ENCODE data around the gene XPR1. TPM values are rescaled to one million over a fixed set of nuclear protein-coding genes. Genes with fewer than 3 reads are reported as not detected.

Gene XPR1
- total RNA-seq, 1 experiment from 2014 or later, result 19.9 TPM

- TF ChIP-seq REST (IDR thresholded peaks at IDR 0.05; ENCODE audit: low read depth), result no peak
- no peak for TF ChIP-seq EZH2phosphoT487 (IDR thresholded peaks at IDR 0.05; ENCODE audit: borderline replicate concordance)
- TF ChIP-seq ZFX (IDR thresholded peaks at IDR 0.05), result no peak
- TF ChIP-seq SP1 (IDR thresholded peaks at IDR 0.05; ENCODE audit: low read depth), result no peak
- no peak for TF ChIP-seq CEBPB (IDR thresholded peaks at IDR 0.05; ENCODE audit: low read depth)
These were observed 11.0 kb downstream of the XPR1 start (continued) for GRCh38 chr1:180642781-180643180.

- no TSS peak for BruUV-seq (replicated peaks)
- POLR2A ChIA-PET, result no interaction called here
- H3K79me2 ChIP-seq (ENCODE audit: insufficient read depth, low read length), result peaks cover 16% of the 10 kb centered on the region
These were observed 11.9 kb downstream of the XPR1 start for GRCh38 chr1:180643693-180644092.

More at GRCh38 chr1:180643693-180644092, 11.9 kb downstream of the XPR1 start:
- RAD21 ChIA-PET (ENCODE audit: low non-redundant PET in 1 of 2, low total read pairs in 2 of 2, uncharacterized antibody in 2 of 2, unreplicated experiment in 2 of 2), result no interaction called here
- no peaks in the 10 kb centered on the region for H3K9me2 ChIP-seq (ENCODE audit: insufficient read depth)
- no peaks in the 10 kb centered on the region for H3K36me3 ChIP-seq (ENCODE audit: control insufficient read depth in 1 of 2, insufficient read depth in 2 of 2, low read length in 2 of 2)
- H3K9me3 ChIP-seq (ENCODE audit: control insufficient read depth in 1 of 2, insufficient read depth in 1 of 2, low read depth in 1 of 2, low read length in 2 of 2), result no peaks in the 10 kb centered on the region
- TF ChIP-seq CTCF (IDR thresholded peaks at IDR 0.05 in 2 of 3, conservative IDR thresholded peaks at IDR 0.05 in 1 of 3; ENCODE audit: borderline replicate concordance in 1 of 3, insufficient read depth in 1 of 3, low read depth in 2 of 3, low read length in 2 of 3) (no peak), SRF (IDR thresholded peaks at IDR 0.05; ENCODE audit: low read depth) (no peak), YY1 (IDR thresholded peaks at IDR 0.05; ENCODE audit: extremely low read depth, insufficient replicate concordance, low read depth, low read length) (no peak), FOSL1 (IDR thresholded peaks at IDR 0.05; ENCODE audit: low read depth) (no peak), CBX3 (IDR thresholded peaks at IDR 0.05; ENCODE audit: low read depth) (no peak), ZBTB33 (IDR thresholded peaks at IDR 0.05; ENCODE audit: extremely low read depth, insufficient replicate concordance, low read length) (no peak), ELF1 (IDR thresholded peaks at IDR 0.05; ENCODE audit: borderline replicate concordance, low read depth) (no peak), EZH2phosphoT487 (IDR thresholded peaks at IDR 0.05; ENCODE audit: borderline replicate concordance) (no peak), SIN3A (IDR thresholded peaks at IDR 0.05; ENCODE audit: low read depth) (no peak)
- H2AFZ ChIP-seq (ENCODE audit: low read depth, low read length, poor library complexity, severe bottlenecking), result no peak overlapping the region
- H3K4me2 ChIP-seq (ENCODE audit: low read length), result no peak overlapping the region
- H3K9ac ChIP-seq (ENCODE audit: low read length), result no peak overlapping the region
- intact Hi-C loops (cut with micrococcal nuclease), result no loop called here
- H3K4me1 ChIP-seq (ENCODE audit: control insufficient read depth in 1 of 2, insufficient read depth in 2 of 2, low read length in 2 of 2), result 0 out of 4 replicates have a peak, but pooled peaks cover 0 to 6% of the 10 kb centered on the region in 2 experiments
- H4K20me1 ChIP-seq (ENCODE audit: insufficient read depth), result no peaks in the 10 kb centered on the region; the same call in 1 of the 2 replicates
- CTCF ChIA-PET, result no interaction called here
- ATAC-seq, result no peak
- H3K4me3 ChIP-seq (replicated peaks in 1 of 2; ENCODE audit: low read depth in 1 of 2, low read length in 2 of 2), result no peak overlapping the region
- DNase-seq (ENCODE audit: low read depth, low spot score), result no peak
- no peaks in the 10 kb centered on the region for H3K27me3 ChIP-seq (ENCODE audit: insufficient read depth, low read length)
- H3K27ac ChIP-seq (ENCODE audit: low read depth, low read length), result no peak overlapping the region

All from HCT116 (cell line).